Neuronal stem cell (in vitro differentiated cells): ENCODE data around the gene SLC12A7.

Source experiments
- DNase-seq: peaks from one replicate; pipeline ENCODE4 v3.0.0-alpha.2; 2013; ENCODE audit warnings: low spot score
- H2AFZ ChIP-seq: one replicate; pipeline ENCODE4 v1.6.1; 2013; ENCODE audit warnings: mild to moderate bottlenecking, low read length, inconsistent platforms
- H2AK5ac ChIP-seq: 2 replicates; pipeline ENCODE4 v1.6.1; 2013; ENCODE audit warnings: low read depth, mild to moderate bottlenecking, inconsistent platforms, low read length, moderate library complexity, mixed read lengths
- H2BK120ac ChIP-seq: 2 replicates; pipeline ENCODE4 v1.6.1; 2013; ENCODE audit warnings: low read depth, mild to moderate bottlenecking, inconsistent platforms, low read length, moderate library complexity, mixed read lengths
- H2BK12ac ChIP-seq: one replicate; pipeline ENCODE4 v1.6.1; 2013; ENCODE audit warnings: low read length, inconsistent platforms
- H2BK15ac ChIP-seq: 2 replicates; pipeline ENCODE4 v1.6.1; 2013; ENCODE audit warnings: mild to moderate bottlenecking, low read length, inconsistent platforms, mixed read lengths
- H2BK5ac ChIP-seq: one replicate; pipeline ENCODE4 v1.6.1; 2013; ENCODE audit warnings: inconsistent platforms, mild to moderate bottlenecking, low read length, moderate library complexity
- H3K14ac ChIP-seq: one replicate; pipeline ENCODE4 v1.6.1; 2013; ENCODE audit warnings: low read length, inconsistent platforms
- H3K18ac ChIP-seq: 2 replicates; pipeline ENCODE4 v1.6.1; 2013; ENCODE audit warnings: low read length, inconsistent platforms
- H3K23ac ChIP-seq: 2 replicates; pipeline ENCODE4 v1.6.1; 2013; ENCODE audit warnings: low read depth, mild to moderate bottlenecking, mixed read lengths, low read length, inconsistent platforms; ENCODE audit not compliant: poor library complexity
- H3K27ac ChIP-seq: replicated peaks from 3 replicates; pipeline ENCODE4 v1.5.1; 2013; ENCODE audit warnings: low read length, inconsistent platforms
- H3K27me3 ChIP-seq, 3 experiments: 2 replicates each; pipeline ENCODE4 v1.6.1; 2013; ENCODE audit warnings: low read length in 3 of 3, mild to moderate bottlenecking in 2 of 3, inconsistent platforms in 1 of 3, low read depth in 1 of 3, mixed read lengths in 1 of 3, moderate library complexity in 1 of 3; ENCODE audit not compliant: control insufficient read depth in 3 of 3, insufficient read depth in 3 of 3
- H3K36me3 ChIP-seq, 2 donors: replicated peaks in 1 of 2; 2 replicates each; pipeline ENCODE4 v1.6.1; 2013; ENCODE audit warnings: low read length in 2 of 2; ENCODE audit not compliant: control insufficient read depth in 2 of 2, insufficient read depth in 2 of 2
- H3K4ac ChIP-seq: 2 replicates; pipeline ENCODE4 v1.6.1; 2013; ENCODE audit warnings: inconsistent platforms, mild to moderate bottlenecking, low read length, moderate library complexity
- H3K4me1 ChIP-seq, 2 donors: 1 replicate in 1 of 2; 2 replicates in 1 of 2; pipeline ENCODE4 v1.6.1; 2013; ENCODE audit warnings: low read length in 2 of 2, low read depth in 1 of 2; ENCODE audit not compliant: control insufficient read depth in 2 of 2, insufficient read depth in 1 of 2
- H3K4me2 ChIP-seq: one replicate; pipeline ENCODE4 v1.6.1; 2013; ENCODE audit warnings: mild to moderate bottlenecking, low read length, inconsistent platforms; ENCODE audit not compliant: insufficient read depth, poor library complexity, severe bottlenecking
- H3K4me3 ChIP-seq, 2 donors: 2 replicates each; pipeline ENCODE4 v1.5.1; 2013; ENCODE audit warnings: low read length in 2 of 2, mild to moderate bottlenecking in 2 of 2, inconsistent platforms in 1 of 2, moderate library complexity in 1 of 2
- H3K79me1 ChIP-seq: one replicate; pipeline ENCODE4 v1.6.1; 2013; ENCODE audit warnings: low read depth, mild to moderate bottlenecking, inconsistent platforms, low read length, moderate library complexity
- H3K9ac ChIP-seq: one replicate; pipeline ENCODE4 v1.6.1; 2013; ENCODE audit warnings: mild to moderate bottlenecking, low read depth, low read length, inconsistent platforms; ENCODE audit not compliant: poor library complexity
- H3K9me3 ChIP-seq, 2 donors: replicated peaks in 1 of 2; 2 replicates each; pipeline versions ENCODE3 to v1.6.1; 2013; ENCODE audit warnings: low read length in 2 of 2, mild to moderate bottlenecking in 2 of 2, inconsistent platforms in 1 of 2, low read depth in 1 of 2, mixed read lengths in 1 of 2, moderate library complexity in 1 of 2; ENCODE audit not compliant: control insufficient read depth in 2 of 2, insufficient read depth in 1 of 2
- H4K8ac ChIP-seq: one replicate; pipeline ENCODE4 v1.6.1; 2013; ENCODE audit warnings: low read depth, mild to moderate bottlenecking, inconsistent platforms, low read length, moderate library complexity
- H4K91ac ChIP-seq: one replicate; pipeline ENCODE4 v1.6.1; 2013; ENCODE audit warnings: low read length, low read depth, mild to moderate bottlenecking, inconsistent platforms; ENCODE audit not compliant: poor library complexity
- WGBS, 2 donors: extraction: QIAGEN DNeasy Blood & Tissue Kit; methylation state at CpG; one replicate each; pipeline ENCODE4 v1.1.7; 2013; ENCODE audit warnings: missing lambda C conversion rate in 2 of 2, mixed read lengths in 1 of 2; ENCODE audit not compliant: insufficient read length in 2 of 2, insufficient replicate concordance in 1 of 2; ENCODE audit errors: extremely low coverage in 2 of 2; 5-methylcytosine and 5-hydroxymethylcytosine counted together

The SLC12A7 gene

DNA sequence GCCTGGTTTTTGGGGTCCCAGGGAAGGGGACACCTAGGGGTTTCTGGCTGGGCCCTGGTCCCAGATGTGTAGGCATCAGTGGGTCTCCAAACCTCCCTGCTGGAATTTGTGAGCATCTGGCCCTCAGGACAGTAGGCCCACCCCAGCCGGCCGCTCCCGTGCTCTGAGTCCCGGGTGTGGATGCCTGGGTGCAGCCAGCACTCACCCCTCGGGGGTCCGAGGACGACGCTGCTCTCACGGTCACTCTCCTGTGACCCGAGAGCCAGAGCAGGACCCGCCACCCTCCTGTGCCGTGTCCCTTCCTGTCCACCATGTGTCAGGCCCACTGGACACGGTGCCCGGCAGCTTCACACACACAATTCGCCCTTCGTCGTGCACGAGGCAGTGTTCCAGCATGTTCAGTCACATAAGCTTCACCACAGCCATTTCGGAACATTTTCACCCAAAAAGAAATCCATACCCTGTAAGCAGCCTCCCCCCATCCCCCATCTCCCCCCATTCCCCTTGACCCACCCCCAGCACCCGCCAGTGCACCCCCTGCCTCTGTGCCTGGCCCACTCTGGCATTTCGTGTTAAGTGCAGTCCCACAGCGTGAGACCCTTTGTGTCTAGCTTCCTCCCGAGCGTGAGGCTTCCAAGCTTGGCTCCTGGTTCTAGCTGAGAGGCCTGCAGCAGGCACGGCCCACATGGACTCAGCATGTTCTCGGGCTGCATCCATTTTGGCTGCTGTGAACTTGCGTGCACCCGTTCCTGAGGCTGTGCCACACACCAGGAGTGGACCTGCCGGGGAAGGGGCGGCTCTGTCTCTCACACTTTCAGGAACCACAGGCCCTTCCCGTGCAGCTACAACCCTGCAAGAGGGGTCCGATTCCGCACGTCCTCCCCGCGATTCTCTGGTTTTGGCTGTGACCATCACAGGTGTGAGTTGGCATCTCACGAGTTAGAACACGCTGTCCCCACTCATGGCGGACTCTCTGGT is 62.7 kb downstream of the SLC12A7 start:
- Histone ChIP-seq H4K91ac (no peak overlapping the region), H4K8ac (no peak overlapping the region), H2BK15ac (no peak overlapping the region), H3K9ac (no peak overlapping the region), H3K14ac (no peak overlapping the region), H3K36me3 (peaks cover 24 to 35% of the 10 kb centered on the region in 2 donors), H3K4ac (no peak overlapping the region), H3K4me1 (peaks cover 0 to 3% of the 10 kb centered on the region in 2 donors), H2BK12ac (no peak overlapping the region), H3K27ac (no peak overlapping the region), H3K27me3 (peaks cover 0 to 4% (median 0%) of the 10 kb centered on the region in 3 experiments), H3K4me3 (no peak overlapping the region), H3K4me2 (no peak overlapping the region), H2AFZ (no peak overlapping the region), H3K9me3 (peaks cover 0 to 8% of the 10 kb centered on the region in 2 donors), H2BK120ac (no peak overlapping the region), H3K18ac (peak overlapping the region; percentile 58), H3K23ac (peak overlapping the region; percentile 80), H2BK5ac (no peak overlapping the region), H2AK5ac (peak overlapping the region; percentile 6), H3K79me1 (peaks cover 4% of the 10 kb centered on the region)
- no CpG with 5 or more reads among the region's 39 CpGs for WGBS, 2 donors
- DNase-seq, result no peak

DNA sequence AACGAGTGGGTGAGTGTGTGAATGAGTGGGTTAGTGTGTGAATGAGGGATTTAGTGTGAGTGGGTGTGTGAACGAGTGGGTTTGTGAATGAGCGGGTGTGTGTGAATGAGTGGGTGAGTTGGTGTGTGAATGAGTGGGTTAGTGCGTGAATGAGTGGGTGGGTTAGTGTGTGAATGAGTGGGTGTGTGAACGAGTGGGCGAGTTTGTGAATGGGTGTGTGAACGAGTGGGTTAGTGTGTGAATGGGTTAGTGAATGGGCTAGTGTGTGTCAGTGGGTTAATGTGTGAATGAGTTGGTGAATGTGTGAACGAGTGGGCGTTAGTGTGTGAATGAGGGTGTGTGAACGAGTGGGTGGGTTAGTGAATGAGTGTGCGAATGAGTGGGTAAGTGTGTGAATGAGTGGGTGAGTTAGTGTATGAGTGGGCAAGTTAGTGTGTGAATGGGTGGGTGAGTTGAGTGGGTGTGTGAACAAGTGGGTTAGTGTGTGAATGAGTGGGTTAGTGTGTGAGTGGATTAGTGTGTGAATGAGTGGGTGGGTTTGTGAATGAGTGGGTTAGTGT is 63.6 kb downstream of the SLC12A7 start:
- Histone ChIP-seq H4K91ac (no peak overlapping the region), H3K27me3 (peaks cover 0 to 4% (median 0%) of the 10 kb centered on the region in 3 experiments), H3K27ac (no peak overlapping the region), H2BK12ac (no peak overlapping the region), H2BK5ac (no peak overlapping the region), H3K23ac (peak overlapping the region; percentile 21), H3K4me2 (no peak overlapping the region), H2AK5ac (no peak overlapping the region), H3K36me3 (peaks cover 21 to 28% of the 10 kb centered on the region in 2 donors), H3K9ac (no peak overlapping the region), H3K14ac (no peak overlapping the region), H2AFZ (no peak overlapping the region), H3K79me1 (peaks cover 2% of the 10 kb centered on the region), H4K8ac (no peak overlapping the region), H3K4me3 (peak overlapping the region in 1 of 2 donors; percentile 36), H2BK120ac (no peak overlapping the region), H3K4me1 (peaks cover 0 to 3% of the 10 kb centered on the region in 2 donors), H3K18ac (no peak overlapping the region), H2BK15ac (no peak overlapping the region), H3K9me3 (peaks cover 0 to 8% of the 10 kb centered on the region in 2 donors), H3K4ac (no peak overlapping the region)
- DNase-seq, result no peak
- 100% methylated on average over 11 of the region's 11 CpGs for WGBS, 2 donors

DNA sequence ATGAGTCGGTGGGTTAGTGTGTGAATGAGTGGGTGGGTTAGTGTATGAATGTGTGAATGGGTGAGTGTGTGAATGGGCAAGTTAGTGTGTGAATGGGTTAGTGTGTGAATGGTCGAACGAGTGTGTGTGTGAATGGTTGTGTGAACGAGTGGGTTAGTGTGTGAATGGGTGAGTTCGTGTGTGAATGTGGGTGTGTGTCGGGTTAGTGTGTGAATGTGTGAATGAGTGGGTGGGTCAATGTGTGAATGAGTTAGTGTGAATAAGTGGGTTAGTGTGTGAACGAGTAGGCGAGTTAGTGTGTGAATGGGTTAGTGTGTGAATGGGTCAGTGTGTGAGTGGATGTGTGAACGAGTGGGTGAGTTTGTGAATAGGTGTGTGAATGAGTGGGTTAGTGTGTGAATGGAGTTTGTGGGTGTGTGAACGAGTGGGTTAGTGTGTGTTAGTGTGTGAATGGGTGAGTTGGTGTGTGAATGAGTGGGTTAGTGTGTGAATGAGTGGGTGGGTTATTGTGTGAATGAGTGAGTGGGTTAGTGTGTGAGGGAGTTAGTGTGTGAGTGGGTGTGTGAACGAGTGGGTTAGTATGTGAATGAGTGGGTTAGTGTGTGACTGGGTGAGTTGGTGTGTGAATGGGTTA is 64.4 kb downstream of the SLC12A7 start:
- H3K14ac ChIP-seq, result no peak overlapping the region
- peaks cover 0 to 3% of the 10 kb centered on the region in 2 donors for H3K4me1 ChIP-seq
- peaks cover 2% of the 10 kb centered on the region for H3K79me1 ChIP-seq
- WGBS, 2 donors, result 99 to 100% methylated on average over 8 to 11 of the region's 11 CpGs
- H3K36me3 ChIP-seq, result peaks cover 16 to 20% of the 10 kb centered on the region in 2 donors
- peaks cover 0 to 8% of the 10 kb centered on the region in 2 donors for H3K9me3 ChIP-seq
- H2BK12ac ChIP-seq, result no peak overlapping the region
- no peak overlapping the region for H4K91ac ChIP-seq
- H2BK5ac ChIP-seq, result no peak overlapping the region
- H3K9ac ChIP-seq, result no peak overlapping the region
- H3K4ac ChIP-seq, result no peak overlapping the region
- no peak overlapping the region for H3K27ac ChIP-seq
- H2AK5ac ChIP-seq, result no peak overlapping the region
- H3K4me2 ChIP-seq, result no peak overlapping the region
- H2BK120ac ChIP-seq, result no peak overlapping the region
- no peak overlapping the region for H2BK15ac ChIP-seq
- no peak for DNase-seq
- no peak overlapping the region for H2AFZ ChIP-seq
- peaks cover 0 to 4% (median 0%) of the 10 kb centered on the region in 3 experiments for H3K27me3 ChIP-seq
- peak overlapping the region; percentile 21 for H3K23ac ChIP-seq
- no peak overlapping the region for H3K18ac ChIP-seq
- no peak overlapping the region for H4K8ac ChIP-seq
- H3K4me3 ChIP-seq, result no peak overlapping the region
